Hematopoietic multipotent progenitor cell treated with erythropoietin and hydrocortisone succinate and interleukin-3 and kit ligand, for 6 days (in vitro differentiated cells): ENCODE results near the gene TSHZ2.
"Not testable (repeated sequence)": the region's sequence is repeated elsewhere in the genome, so short reads cannot be mapped to it uniquely, and the experiment has no call there.

Experiments
- DNase-seq: peaks from one replicate; pipeline ENCODE4 v3.0.0-alpha.2; 2015

TSHZ2 gene

GRCh38 chr20:53438368-53438767 is 466.2 kb downstream of the TSHZ2 start:
- no peak for DNase-seq

- DNase-seq, result no peak
These were observed 466.9 kb downstream of the TSHZ2 start for GRCh38 chr20:53439046-53439445.

DNA sequence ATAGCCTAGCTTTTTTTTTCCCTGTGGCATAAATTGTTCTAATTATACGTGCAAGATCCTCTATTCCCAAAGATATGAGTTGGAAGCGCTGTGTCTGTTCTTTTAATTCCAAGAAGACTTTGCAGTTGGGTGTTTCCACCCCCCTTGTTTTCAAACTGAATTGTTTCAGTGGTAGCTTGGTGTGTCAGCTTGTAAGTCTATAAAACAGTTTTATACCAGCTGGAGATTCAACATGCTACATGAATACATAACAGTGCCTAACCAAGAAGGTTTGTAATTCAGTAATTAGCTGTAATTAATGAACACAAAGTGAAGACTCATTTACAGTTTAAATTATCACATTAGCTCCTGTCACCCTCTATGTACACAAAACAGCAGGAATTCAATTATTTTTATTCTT is 467.5 kb downstream of the TSHZ2 start:
- DNase-seq, result no peak

DNA sequence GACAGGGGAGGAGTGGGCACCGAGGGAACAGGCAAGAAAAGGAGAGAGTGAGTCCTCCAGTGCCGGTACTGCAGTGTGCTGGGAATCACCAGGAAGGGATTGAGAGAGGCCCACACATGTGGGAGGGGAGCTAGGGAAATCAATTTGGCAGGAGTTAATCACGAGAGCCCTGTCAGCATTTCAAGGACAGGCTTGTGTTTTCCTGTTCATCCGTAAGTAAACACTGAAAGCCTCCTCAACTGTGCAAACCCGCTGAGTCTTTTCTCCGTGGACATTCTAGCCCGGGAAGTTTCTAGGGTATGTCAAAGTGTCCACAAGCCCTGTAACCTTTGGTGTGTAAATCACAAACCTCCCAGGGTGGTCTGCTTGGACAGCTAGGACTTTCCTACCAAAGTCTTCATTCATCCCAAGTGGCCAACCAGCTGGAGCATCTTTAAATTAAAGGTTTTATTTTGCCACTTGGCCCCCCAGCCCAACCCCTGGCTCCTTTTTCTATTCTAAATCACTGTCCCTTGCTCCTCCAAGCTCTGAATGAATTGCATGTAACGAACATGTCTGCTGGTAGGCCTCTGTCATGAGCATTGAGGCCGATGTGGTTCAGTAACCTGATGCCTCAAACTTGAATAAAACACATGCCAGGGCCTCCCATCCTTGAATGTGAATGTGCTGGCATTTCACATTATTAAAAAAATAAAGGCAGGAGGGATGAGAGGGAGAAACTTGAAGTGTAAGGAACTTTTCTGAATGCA is 472.4 kb downstream of the TSHZ2 start:
- DNase-seq, result no peak

DNA sequence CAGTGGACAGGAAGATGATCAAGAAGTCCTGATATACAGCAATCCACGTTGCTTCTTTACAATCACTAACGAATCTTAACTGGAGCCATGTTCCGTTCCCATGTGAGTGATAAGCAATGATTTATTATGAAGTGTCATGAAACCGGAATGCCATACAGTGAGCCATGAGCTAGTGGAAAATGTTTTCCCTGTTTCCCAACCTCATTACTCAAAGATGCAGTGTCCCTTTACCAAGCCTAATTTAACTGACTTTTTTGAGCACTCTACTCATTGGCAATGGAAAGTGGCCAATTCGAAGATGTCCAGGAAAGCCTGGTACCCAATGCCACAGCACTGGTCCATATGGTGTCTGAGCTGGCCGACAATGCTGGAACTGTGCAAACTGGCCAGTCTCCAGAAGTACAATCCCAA is 473.2 kb downstream of the TSHZ2 start:
- DNase-seq, result no peak

GRCh38 chr20:53445932-53446331 is 473.8 kb downstream of the TSHZ2 start:
- no peak for DNase-seq

- DNase-seq, result peak; percentile 53
These were observed 475.2 kb downstream of the TSHZ2 start for GRCh38 chr20:53447316-53447715.

DNA sequence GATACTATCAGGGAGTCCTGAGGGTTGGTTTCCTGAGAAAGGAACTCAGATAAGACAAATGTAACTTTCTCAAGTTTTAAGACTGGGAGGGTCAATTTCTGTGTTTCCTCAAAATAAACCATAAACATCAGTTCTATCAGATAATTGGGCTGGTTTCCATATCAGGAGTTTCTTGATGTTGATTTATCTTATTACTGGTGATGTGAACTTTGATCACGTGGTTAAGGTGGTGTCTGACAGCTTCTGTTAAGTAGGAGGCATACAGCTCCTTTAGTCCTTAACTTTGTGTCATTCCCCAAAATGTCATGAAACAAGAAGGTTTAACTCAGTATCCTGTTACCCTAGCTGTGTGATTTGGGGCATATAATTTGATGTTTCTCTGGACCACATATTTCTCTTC is 476.3 kb downstream of the TSHZ2 start:
- DNase-seq, result no peak

DNA sequence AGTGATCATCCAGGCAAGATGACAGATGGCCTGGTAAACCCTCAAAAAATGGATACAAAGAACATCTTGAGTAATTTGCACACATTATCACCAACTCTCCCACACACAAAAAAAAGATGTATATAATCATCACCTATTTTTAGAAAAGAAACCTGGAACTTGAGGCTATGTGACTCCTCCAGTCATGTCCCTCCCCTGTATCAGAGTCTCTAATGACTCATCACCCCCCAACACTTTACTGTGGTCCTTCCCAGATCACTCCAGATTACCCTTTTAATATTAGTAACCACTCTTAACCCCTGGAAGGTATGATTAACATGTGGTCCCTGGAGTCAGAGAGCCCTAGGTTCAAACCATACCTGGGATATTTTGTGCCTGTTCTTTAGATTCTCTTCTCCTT is 476.7 kb downstream of the TSHZ2 start:
- DNase-seq, result no peak

- no peak for DNase-seq
These were observed 480.9 kb downstream of the TSHZ2 start for GRCh38 chr20:53453076-53453475.

DNA sequence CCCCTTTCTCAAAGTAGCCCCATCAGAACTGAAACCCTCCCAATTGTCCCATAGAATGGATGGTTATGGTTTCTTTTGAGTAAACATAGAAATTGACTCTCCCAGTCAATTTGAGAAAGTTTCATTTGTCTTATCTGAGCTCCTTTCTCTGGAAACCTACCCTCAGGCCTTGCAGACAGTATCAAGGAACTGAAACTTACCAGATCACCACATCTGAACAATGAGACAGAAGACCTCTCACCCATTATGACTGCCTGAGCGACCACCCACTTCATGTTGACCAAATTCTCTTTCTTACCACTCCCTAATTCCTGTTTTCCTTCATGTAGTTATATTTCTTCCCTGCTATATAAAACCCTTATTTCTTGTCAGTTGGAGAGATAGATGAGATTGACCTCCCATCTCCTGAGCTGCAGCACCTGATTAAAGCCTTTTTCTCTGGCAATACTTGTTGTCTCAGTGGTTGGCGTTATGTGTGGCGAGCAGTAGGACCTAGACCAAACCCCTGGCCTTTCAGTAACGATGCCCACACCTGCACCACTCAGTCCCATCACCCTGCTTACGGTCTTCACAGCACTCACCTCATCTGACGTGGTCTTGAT is 482.6 kb downstream of the TSHZ2 start:
- no peak for DNase-seq

DNA sequence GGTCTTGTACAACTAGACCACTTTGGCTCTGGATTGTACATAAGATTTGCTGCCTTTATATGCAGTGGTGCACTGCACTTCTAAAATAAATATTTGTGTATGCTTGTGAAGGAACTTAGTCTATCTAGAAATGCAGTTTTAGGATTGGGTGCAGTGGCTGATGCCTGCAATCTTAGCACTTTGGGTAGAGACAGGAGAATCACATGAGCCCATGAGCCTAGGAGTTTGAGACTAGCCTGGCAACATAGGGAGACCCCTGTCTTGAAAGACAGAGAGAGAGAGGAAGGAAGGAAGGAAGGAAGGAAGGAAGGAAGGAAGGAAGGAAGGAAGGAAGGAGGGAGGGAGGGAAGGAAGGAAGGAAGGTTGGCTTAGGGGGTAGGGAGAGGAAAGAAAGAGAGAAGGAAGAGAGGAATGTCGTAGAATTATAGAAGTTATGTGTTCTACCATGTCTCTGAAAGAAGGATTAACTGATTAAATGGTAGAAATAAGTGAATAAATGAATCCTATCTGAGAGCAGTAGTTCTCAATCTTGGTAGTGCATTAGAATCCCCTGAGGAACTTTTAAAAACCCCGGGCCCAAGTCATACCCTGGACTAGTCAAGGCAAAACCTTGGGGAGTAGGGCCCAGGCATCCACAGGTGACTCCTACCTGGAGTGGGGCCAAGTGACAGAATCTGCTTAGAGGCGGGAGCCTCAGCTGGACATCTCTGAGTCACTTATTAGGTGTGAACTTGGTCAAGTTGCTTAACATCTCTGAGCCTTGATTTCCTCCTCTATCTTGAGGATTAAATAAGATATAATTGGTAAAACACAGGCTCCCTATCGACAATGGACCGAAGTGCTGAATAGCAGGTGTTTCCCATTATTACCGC is 491.2 kb downstream of the TSHZ2 start:
- DNase-seq, result no peak

DNA sequence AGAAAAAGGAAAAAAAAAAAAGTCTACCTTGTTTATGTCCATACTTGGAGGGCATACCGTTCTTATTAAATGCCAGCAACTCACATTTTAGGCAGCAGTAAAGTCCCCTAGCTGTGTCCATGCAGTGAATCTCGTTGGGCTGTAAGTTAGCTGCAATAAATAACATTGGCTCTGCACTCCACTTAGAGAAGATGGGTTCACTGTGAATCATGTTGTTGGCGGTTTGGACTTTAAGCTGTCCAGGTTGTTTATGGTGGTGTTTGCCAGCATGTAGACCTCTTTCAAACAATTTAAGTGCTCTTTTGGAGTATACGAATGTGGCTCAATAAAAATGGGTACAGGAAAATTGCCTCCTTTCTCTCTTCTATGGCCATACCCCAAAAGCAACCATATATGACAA is 494.1 kb downstream of the TSHZ2 start:
- no peak for DNase-seq

- DNase-seq, result no peak
These were observed 496.4 kb downstream of the TSHZ2 start for GRCh38 chr20:53468587-53468986.

- DNase-seq, result not testable (repeated sequence)
These were observed 500.7 kb downstream of the TSHZ2 start for GRCh38 chr20:53472859-53473258.

DNA sequence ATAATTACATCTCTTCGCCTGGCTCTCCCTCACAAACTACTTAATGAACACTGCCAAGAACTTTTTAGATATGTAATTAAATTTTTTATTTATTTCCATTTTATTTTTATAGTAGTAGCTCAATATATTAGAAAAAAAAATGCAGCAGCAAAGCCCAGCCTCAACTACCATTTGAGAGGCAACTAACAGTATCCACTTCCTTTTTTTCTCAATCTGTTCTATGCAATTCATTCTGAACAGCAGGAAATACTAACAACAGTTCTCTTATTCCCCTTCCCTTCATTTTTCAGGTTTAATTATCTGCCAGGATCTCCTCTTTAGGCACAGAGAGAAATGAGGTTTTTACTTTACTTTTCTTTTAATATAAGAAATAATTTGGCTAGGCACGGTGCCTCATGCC is 508.8 kb downstream of the TSHZ2 start:
- no peak for DNase-seq

GRCh38 chr20:53487461-53488200 is 515.5 kb downstream of the TSHZ2 start:
- DNase-seq, result no peak

GRCh38 chr20:53488775-53489272 is 516.7 kb downstream of the TSHZ2 start:
- no peak for DNase-seq

DNA sequence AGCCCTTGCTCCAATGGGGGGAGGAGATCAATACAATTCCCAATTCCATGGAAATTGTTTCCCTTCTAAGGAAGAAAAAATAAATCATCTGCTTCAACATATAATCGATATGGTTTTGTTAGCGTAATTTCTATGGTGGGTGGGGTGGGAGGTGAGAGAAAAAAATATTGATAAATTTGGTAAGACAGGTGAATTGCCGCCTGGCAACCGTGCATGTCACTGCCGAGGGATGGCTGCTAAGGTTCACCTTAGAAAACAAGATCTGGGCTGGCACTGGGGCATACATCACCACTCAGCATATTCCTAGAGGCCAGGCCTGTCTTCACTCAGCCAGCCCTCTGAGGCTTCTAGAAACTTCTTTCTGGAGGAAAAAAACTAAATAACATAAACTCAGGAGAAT is 517.4 kb downstream of the TSHZ2 start:
- no peak for DNase-seq

DNA sequence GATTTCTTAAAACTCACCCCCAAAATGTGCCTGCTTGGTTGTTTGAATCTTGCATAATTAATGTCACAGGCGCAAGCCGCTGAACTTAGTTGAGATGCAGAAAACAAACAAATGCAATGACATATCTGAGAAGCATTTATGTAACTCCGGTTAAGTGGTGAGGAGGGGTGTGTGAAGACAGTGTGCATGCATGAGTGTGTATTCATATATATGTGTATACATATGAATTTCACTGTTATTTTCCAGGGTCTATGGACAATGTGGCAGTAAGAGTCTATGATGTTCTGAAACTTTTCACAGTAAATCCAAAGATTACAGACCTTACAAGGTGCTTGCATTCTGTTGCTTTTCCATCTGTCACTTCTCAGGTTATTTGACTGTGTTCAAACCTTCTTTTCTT is 518.5 kb downstream of the TSHZ2 start:
- DNase-seq, result no peak

GRCh38 chr20:53491462-53491861 is 519.3 kb downstream of the TSHZ2 start:
- no peak for DNase-seq

- DNase-seq, result no peak
These were observed 520.1 kb downstream of the TSHZ2 start for GRCh38 chr20:53492212-53492611.

- DNase-seq, result no peak
These were observed 521.2 kb downstream of the TSHZ2 start for GRCh38 chr20:53493311-53493857.
